ENCODE results near the gene KRT222. TPM values are rescaled to one million over a fixed set of nuclear protein-coding genes. Genes with fewer than 3 reads are reported as not detected.

KRT222 gene
- total RNA-seq = not detected in 2 replicates

GRCh38 chr17:40664582-40665333 lies at the start of gene KRT222:
KRT222 (minus strand) TSS chr17:40665177; CDS start chr17:40665099, 78 bp downstream.

GRCh38 chr17:40703652-40704051 lies 38.7 kb upstream of the KRT222 start, which contains the start of gene KRT24:
KRT24 (minus strand) TSS chr17:40703752; CDS start chr17:40703693, 59 bp downstream.

GRCh38 chr17:40647624-40648383 lies 17.2 kb downstream of the KRT222 start, which contains the start of gene SMARCE1:
SMARCE1 (minus strand) TSS chr17:40647818; CDS start chr17:40645802, 2,016 bp downstream.

Other genes starting within 250 kb of the KRT222 start
- gene TOP2A, start 247.3 kb downstream of the KRT222 start, total RNA-seq = 49.6 and 86.1 TPM in 2 replicates
- 427 and 557 TPM in 2 replicates for gene IGFBP4, start 221.7 kb downstream of the KRT222 start, total RNA-seq
- under 0.01 TPM in 1 of 2 replicates, not detected in the other for gene TNS4, start 163.6 kb downstream of the KRT222 start, total RNA-seq
- gene CCR7, start 99.7 kb downstream of the KRT222 start, total RNA-seq = 0.13 TPM in 1 of 2 replicates, not detected in the other
- 92.3 and 94.1 TPM in 2 replicates for gene SMARCE1, start 17.4 kb downstream of the KRT222 start, total RNA-seq
- gene KRT24, start 38.6 kb upstream of the KRT222 start, total RNA-seq = not detected in 2 replicates
- gene KRT25, start 90.2 kb upstream of the KRT222 start, total RNA-seq = not detected in 2 replicates
- not detected in 2 replicates for gene KRT26, start 107.0 kb upstream of the KRT222 start, total RNA-seq
- not detected in 2 replicates for gene KRT27, start 117.4 kb upstream of the KRT222 start, total RNA-seq
- gene KRT28, start 134.8 kb upstream of the KRT222 start, total RNA-seq = not detected in 2 replicates
- 3.0 and 3.8 TPM in 2 replicates for gene KRT10, start 157.4 kb upstream of the KRT222 start, total RNA-seq
- gene KRT12, start 202.0 kb upstream of the KRT222 start, total RNA-seq = not detected in 2 replicates
- gene KRT20, start 220.1 kb upstream of the KRT222 start, total RNA-seq = not detected in 2 replicates